Suprapubic skin (tissue), 4 donors: ENCODE data around the gene CASKIN1. TPM values are rescaled to one million over a fixed set of nuclear protein-coding genes. Genes with fewer than 3 reads are reported as not detected.
A peak's percentile ranks its signal among the peaks of the same experiment; 100 is the strongest.

Experiments
- DNase-seq, 2 donors: peaks; one replicate each; pipeline ENCODE4 v3.0.0-alpha.2; 2019; ENCODE audit warnings: low spot score in 2 of 2
- H3K27ac ChIP-seq: fragments of 200-600 bp; sonication (generic); one replicate; pipeline ENCODE4 v1.5.1; 2019
- H3K27me3 ChIP-seq: fragments of 200-600 bp; sonication (generic); one replicate; pipeline ENCODE4 v1.5.1; 2019
- H3K36me3 ChIP-seq: fragments of 200-600 bp; sonication (generic); one replicate; pipeline ENCODE4 v1.5.1; 2019
- H3K4me1 ChIP-seq: fragments of 200-600 bp; sonication (generic); one replicate; pipeline ENCODE4 v1.5.1; 2019
- H3K4me3 ChIP-seq: fragments of 200-600 bp; sonication (generic); one replicate; pipeline ENCODE4 v1.5.1; 2019; ENCODE audit warnings: mild to moderate bottlenecking
- H3K9me3 ChIP-seq: fragments of 200-600 bp; sonication (generic); one replicate; pipeline ENCODE4 v1.5.1; 2019
- EP300 ChIP-seq: sonication (generic); formaldehyde crosslinking; IDR thresholded peaks from one replicate; pipeline ENCODE4 v1.6.1; 2017; ENCODE audit warnings: antibody characterized with exemption
- POLR2A ChIP-seq, 2 donors: fragments of 450-650 bp; IDR thresholded peaks; one replicate each; pipeline ENCODE4 v1.6.1; 2017; ENCODE audit warnings: antibody characterized with exemption in 2 of 2, mild to moderate bottlenecking in 2 of 2, moderate library complexity in 2 of 2
- POLR2AphosphoS5 ChIP-seq, 3 donors: sonication (generic); formaldehyde crosslinking; IDR thresholded peaks; one replicate each; pipeline ENCODE4 v1.6.1; 2017; ENCODE audit warnings: antibody characterized with exemption in 3 of 3
- WGBS: methylation state at CpG from one replicate; pipeline ENCODE4 v1.1.5; 2018; 5-methylcytosine and 5-hydroxymethylcytosine counted together
- total RNA-seq, 4 donors: library from RNA; depleted of rRNA; stranded (reverse); fragments of >200 nt; gene quantifications; one replicate each; pipeline ENCODE4 v1.1.0, GENCODE V29; 2016
- TF ChIP-seq, protein P1 (sequence below), 2 donors: fragments of 200-600 bp in 1 of 2; fragments of 450-650 bp in 1 of 2; sonication (generic) in 1 of 2; IDR thresholded peaks; one replicate each; pipeline ENCODE4 v1.5.1; 2016 to 2019; ENCODE audit warnings: antibody characterized with exemption in 2 of 2, mild to moderate bottlenecking in 1 of 2, moderate library complexity in 1 of 2

The CASKIN1 gene
- total RNA-seq, 4 donors from 2014 or later: 0.49 to 1.5 (median 0.78) TPM

DNA sequence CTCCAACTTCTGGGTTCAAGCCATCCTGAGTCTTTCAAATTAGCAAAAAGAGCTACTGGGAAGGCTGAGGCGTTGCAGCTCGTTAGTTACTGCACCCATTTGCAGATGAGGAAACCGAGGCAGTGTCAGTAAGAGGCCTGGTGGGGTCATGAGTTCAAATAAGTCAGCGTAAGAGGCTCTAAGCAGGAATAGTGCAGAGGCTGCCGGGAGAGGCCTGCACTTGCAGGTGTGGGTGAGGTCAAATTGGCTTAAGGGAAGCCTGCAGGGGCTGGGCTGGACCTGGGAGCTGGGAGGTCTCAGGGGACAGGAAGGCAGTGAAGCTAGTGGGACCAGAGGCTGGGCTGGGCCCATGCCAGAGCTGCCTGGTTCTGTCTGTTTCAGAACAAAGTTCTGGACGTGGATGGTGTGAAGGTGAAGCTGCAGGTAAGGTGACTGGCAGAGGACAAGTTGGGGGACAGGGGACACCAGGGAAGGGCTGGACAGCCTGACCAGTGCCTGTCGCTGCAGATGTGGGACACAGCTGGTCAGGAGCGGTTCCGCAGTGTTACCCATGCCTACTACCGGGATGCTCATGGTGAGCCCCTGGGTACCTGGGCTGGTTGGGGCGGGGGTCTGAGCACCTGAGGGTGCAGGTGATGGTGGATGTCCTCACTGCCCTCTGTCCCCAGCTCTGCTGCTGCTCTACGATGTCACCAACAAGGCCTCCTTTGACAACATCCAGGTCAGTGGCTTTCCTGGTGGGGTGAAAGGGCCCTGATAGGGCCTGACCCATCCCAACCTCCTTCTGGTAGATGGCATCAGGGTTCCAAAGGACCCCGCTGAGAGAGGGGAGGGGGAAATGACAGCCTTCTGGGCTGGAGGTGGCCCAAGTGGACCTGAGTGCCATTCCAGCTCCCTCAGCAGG lies 45.0 kb downstream of the CASKIN1 start:
- Histone ChIP-seq H3K27ac (no peak overlapping the region), H3K36me3 (no peaks in the 10 kb centered on the region), H3K27me3 (no peaks in the 10 kb centered on the region), H3K4me3 (no peak overlapping the region), H3K9me3 (no peaks in the 10 kb centered on the region), H3K4me1 (peaks cover 74% of the 10 kb centered on the region)
- no peak for TF ChIP-seq POLR2A (IDR thresholded peaks at IDR 0.05)
- TF ChIP-seq EP300: no peak
- no peak for TF ChIP-seq POLR2AphosphoS5 (IDR thresholded peaks at IDR 0.05)
- TF ChIP-seq, protein P1, sequence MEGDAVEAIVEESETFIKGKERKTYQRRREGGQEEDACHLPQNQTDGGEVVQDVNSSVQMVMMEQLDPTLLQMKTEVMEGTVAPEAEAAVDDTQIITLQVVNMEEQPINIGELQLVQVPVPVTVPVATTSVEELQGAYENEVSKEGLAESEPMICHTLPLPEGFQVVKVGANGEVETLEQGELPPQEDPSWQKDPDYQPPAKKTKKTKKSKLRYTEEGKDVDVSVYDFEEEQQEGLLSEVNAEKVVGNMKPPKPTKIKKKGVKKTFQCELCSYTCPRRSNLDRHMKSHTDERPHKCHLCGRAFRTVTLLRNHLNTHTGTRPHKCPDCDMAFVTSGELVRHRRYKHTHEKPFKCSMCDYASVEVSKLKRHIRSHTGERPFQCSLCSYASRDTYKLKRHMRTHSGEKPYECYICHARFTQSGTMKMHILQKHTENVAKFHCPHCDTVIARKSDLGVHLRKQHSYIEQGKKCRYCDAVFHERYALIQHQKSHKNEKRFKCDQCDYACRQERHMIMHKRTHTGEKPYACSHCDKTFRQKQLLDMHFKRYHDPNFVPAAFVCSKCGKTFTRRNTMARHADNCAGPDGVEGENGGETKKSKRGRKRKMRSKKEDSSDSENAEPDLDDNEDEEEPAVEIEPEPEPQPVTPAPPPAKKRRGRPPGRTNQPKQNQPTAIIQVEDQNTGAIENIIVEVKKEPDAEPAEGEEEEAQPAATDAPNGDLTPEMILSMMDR (IDR thresholded peaks at IDR 0.05): no peak
- DNase-seq: no peak
- WGBS: 68% methylated on average over 12 of the region's 13 CpGs

DNA sequence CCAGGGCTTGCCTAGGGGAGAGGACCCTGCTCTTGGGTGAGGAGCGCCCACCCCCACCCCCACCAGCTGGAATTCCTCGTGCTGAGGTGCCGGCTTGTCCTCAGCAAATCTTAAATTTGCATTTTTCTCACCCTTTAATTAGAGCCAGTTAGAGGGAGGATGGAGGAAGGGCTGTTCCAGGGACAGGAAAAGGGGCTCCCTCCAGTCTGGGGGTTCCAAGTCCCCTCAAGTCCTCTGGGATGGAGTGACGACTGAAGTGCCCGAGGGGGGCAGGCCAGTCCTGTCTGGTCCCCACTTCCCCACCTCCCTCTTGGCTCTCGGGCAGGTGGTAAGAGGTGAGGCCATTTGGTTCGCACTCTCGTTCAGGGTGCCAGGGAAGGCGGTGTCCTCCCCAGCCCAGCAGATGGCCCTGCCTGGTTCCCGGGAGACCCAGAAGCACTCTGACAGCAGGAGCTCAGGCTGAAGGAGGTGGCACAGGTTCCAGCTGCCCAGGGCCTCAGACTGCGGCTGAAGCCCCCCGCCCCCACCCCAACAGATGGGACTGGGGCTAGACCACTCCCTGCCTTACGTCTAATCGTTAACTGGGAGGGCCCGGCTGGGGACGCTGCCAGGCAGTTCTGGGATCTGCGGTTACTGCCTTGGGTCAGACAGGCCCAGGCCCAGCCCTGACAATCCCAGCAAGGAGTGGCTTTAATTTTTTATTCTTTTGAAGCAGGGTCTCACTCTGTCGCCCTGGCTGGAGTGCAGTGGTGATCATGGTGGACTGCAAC lies 45.8 kb downstream of the CASKIN1 start:
- DNase-seq: peak; percentile 70 to 78
- peaks cover 74% of the 10 kb centered on the region for H3K4me1 ChIP-seq
- no peak for TF ChIP-seq POLR2AphosphoS5 (IDR thresholded peaks at IDR 0.05)
- TF ChIP-seq POLR2A (IDR thresholded peaks at IDR 0.05): no peak
- TF ChIP-seq, protein P1 (IDR thresholded peaks at IDR 0.05): no peak
- no peak for TF ChIP-seq EP300

DNA sequence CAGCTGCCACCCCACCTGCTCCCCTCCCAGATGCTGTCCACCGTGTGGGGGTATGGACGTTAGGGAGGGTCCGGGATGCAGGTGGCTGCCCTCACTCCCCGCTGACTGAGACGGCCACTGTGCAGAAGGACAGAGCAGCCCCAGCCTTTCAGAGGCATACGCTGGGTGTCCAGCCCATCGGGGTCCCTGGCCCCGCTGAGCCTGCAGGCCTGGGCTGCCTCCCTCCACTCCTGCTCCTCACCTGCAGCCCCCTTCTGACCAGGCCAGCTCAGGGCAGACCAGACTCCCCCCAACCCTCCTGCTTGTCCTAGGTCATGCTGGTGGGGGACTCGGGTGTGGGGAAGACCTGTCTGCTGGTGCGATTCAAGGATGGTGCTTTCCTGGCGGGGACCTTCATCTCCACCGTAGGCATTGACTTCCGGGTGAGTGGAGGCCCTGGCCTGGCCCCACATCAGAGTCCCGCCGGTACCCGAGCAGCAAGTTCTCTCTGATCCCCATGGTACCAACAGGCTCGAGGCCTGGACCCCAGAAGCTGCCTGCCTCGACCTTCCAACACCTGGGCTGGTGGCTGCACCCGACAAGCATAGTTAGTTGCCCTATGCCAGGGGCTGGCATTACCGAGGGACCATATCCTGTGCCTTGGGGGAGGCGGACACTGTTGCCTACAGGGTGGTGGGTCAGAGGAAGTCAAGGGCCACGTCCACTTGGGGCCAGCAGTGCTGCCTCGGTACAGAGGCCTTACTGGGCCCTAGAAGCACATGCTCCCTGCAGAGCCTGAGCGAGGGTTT lies 46.6 kb downstream of the CASKIN1 start:
- Histone ChIP-seq H3K36me3 (no peaks in the 10 kb centered on the region), H3K27ac (no peak overlapping the region), H3K4me1 (peaks cover 72% of the 10 kb centered on the region), H3K27me3 (no peaks in the 10 kb centered on the region), H3K4me3 (peak overlapping the region; percentile 52), H3K9me3 (no peaks in the 10 kb centered on the region)
- 67% methylated on average over 7 of the region's 24 CpGs for WGBS
- TF ChIP-seq, protein P1 (IDR thresholded peaks at IDR 0.05): no peak
- TF ChIP-seq POLR2AphosphoS5 (IDR thresholded peaks at IDR 0.05) (no peak), POLR2A (IDR thresholded peaks at IDR 0.05) (no peak), EP300 (no peak)
- DNase-seq: peak; percentile 68 to 79

More for the DNA sequence above, 45.8 kb downstream of the CASKIN1 start:
- Histone ChIP-seq H3K27me3 (no peaks in the 10 kb centered on the region), H3K4me3 (no peak overlapping the region), H3K27ac (no peak overlapping the region), H3K9me3 (no peaks in the 10 kb centered on the region), H3K36me3 (no peaks in the 10 kb centered on the region)
- 50% methylated on average over 11 of the region's 18 CpGs for WGBS

DNA sequence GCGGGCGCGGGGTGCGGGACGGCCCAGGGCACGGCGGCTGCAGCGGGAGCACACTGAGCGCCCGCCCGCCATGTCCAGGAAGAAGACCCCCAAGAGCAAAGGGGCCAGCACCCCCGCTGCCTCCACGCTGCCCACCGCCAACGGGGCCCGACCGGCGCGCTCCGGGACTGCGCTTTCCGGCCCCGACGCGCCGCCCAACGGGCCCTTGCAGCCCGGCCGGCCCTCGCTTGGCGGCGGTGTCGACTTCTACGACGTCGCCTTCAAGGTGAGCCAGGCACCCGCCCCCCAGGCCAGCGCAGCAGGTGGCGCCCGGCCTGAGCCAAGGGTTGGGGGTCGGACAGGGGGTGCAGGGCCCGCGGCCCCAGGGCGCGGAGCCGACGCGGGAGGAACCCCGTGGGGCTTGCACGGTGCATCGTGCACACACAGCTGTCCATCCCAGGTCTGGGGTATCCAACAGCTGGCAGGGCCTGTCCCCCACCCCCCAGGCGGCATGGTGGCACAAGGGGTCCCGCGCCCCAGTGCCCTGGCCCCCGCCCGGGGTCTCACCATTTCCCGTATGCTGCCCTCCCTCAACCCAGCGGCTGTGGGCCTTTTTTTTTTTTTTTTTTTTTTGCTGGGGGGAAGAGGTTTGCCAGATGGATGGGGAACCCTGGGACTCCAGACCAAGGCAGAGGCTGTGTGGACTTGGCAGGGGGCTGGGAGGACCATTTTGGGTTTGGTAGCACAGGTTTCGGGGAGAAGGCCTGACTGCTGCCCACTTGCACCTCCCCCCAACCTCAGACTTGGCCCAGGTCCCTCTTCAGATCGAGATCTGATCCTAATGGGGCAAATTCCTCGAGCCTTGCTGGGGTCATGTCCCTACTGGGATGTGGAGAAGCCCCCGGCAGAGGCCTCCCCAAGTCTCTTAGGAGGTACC lies 47.4 kb downstream of the CASKIN1 start:
- Histone ChIP-seq H3K27me3 (no peaks in the 10 kb centered on the region), H3K4me1 (peaks cover 64% of the 10 kb centered on the region), H3K36me3 (no peaks in the 10 kb centered on the region), H3K4me3 (peak overlapping the region; percentile 52), H3K27ac (no peak overlapping the region), H3K9me3 (no peaks in the 10 kb centered on the region)
- DNase-seq: peak in 1 of 2 donors; percentile 79
- TF ChIP-seq, protein P1 (IDR thresholded peaks at IDR 0.05): no peak
- TF ChIP-seq POLR2A (IDR thresholded peaks at IDR 0.05) (no peak), POLR2AphosphoS5 (IDR thresholded peaks at IDR 0.05) (no peak), EP300 (no peak)
- 3% methylated on average over 17 of the region's 62 CpGs for WGBS
